NCI-H510A treated with DMSO at 0.1 percent for 48 hours (cell line): ENCODE results near the gene GNAI1.

Source experiments
- DNase-seq: peaks from one replicate; lab custom pipeline; 2025; lab: John Stamatoyannopoulos, UW

Gene GNAI1

DNA sequence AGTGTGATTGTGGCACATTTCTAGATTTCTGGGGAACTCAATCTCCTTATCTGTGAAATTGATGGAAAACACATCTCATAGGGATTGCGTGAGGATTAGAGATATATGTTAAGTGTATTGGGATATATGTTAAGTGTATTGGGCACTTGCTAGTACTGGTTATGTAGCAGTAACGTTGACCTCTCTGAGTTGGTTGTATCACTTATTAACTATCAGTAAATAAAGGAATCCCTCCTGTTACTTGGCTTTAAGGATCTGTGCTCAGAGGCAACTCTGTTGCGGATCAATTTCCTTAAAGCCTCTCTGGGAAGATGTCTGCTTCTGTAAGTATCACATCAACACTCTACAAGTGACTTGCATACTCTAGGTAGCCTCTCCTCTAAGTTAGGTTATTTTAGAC lies 25.2 kb downstream of the GNAI1 start:
- no peak for DNase-seq

DNA sequence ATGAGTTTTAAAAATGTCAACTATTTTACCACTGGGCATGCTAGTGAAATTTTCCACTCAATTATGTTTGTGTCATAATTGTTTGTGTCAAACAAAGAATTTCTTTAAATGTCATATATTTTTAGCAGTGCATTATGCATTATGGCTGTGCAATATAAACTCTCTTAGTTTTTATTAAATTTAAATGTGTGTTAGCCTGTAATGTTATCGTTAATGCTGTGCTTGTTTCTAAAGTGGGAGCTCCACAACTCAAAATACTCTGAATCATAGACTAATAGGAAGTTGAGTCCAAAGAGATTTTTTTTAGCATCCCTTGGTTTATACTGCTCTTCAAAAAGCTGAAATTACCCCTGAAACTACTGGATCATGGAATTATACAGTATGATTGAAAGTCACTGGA lies 26.8 kb downstream of the GNAI1 start:
- DNase-seq: no peak

DNA sequence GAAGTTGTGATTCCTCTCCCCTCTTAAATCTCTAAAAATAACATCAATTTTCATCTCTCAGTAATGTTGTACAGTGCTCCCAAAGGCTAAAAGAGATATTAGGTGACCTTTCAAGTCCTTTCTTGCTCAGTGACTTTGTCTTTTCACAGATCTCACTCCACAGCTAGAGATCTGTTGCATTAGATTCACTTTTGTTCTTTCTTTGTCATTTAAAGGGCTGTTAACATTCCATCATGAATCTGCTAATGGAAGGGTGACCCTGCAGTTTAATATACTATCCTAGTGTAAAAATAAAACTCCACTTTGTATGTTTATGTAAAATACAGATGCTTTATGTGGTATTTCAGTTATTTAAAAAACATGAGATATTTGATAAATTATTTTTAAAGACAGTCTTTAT lies 30.5 kb downstream of the GNAI1 start:
- DNase-seq: no peak

DNA sequence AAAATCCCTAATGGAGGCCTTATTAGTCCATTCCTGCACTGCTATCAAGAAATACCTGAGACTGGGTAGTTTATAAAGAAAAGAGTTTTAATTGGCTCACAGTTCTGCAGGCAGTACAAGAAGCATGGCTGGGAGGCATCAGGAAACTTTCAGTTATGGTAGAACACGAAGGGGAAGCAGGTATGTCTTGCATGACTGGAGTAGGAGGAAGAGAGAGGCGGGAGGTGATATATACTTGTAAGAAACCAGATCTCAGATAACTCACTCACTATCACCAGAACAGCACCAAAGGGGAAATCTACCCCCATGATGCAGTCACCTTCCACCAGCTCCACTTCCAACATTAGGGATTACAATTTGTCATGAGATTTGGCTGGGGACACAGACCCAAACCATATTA lies 35.8 kb downstream of the GNAI1 start:
- no peak for DNase-seq

DNA sequence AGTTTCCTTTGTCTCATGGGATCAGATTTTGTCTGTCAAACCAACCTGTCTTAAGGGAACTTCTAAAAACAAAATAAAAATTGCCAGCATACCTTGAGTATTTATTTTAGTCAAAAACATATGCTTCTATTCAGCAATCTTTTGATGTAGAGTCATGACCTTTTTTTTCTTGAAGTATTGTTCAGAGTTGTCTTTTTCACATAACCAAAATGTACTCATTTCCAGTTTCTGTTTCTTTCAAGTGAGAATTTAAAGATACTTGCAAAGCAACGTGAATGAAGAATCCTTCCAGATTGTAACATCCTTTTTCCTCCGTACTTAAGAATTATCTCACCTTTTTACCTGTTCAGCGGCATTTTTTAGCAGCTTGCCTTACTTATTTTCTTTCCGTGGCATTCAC lies 37.8 kb downstream of the GNAI1 start:
- no peak for DNase-seq

DNA sequence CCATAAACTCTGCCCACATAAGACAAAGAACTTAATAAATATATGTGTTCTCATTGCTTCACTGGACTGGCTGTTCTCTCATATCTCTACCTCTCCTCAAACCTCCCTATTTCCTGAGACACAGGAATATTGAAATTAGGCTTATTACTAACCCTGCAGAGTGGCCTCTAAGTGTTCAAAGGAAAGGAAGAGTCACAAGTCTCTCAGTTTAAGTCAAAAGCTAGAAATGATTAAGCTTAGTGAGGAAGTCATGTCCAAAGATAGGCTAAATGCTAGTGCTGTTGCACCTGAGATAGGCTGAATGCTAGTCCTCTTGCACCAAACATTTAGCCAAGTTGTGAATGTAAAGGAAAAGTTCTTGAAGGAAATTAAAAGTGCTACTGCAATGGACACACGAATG lies 41.1 kb downstream of the GNAI1 start:
- DNase-seq: no peak

DNA sequence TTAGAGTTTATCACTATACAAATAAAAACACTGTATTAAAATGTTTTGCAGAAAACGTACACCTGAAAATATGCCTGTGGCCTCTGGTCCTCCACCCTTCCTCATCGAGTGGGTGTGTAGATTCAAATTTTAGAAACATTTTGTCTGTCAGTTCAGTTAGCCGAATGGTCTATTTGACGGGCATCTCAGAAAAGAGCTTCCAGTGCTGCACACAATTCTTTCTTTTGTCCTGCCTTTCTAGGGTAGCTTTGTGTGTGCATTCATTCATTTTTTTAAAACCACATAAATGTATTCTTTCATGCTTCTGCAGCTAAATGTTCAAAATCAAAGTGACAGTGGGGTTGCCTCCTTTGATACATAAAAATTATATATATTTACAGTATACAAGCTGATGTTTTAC lies 46.8 kb downstream of the GNAI1 start:
- DNase-seq: no peak

DNA sequence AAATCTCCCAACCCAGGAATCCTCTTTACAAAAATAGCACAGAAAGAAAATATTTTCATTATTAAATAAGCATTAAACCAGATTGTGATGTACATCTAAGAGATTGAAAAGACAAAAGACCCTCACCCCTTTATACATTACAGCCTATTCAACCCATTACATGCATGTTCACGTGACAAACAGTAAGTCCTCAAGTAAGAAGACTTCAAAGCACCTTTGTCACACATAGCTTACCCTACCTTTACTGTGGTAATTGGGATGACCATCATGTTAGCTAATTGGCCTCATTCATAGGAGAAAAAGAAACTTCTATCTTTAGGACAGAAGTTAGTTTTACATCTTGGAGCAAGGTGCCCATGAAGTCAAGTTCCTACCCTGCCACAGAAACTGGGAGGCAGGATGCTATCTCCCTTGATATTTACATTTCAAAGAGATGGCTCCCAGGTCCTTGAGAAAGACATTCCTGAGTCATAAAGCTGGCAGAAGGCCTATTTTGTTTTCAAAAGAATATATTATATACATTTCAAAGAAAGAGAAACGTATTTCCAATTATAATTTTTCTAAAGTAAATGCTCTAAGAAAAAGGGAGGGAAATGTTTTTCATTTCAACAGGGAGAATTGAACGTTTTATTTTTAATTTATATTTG lies 48.1 kb downstream of the GNAI1 start:
- DNase-seq: no peak

DNA sequence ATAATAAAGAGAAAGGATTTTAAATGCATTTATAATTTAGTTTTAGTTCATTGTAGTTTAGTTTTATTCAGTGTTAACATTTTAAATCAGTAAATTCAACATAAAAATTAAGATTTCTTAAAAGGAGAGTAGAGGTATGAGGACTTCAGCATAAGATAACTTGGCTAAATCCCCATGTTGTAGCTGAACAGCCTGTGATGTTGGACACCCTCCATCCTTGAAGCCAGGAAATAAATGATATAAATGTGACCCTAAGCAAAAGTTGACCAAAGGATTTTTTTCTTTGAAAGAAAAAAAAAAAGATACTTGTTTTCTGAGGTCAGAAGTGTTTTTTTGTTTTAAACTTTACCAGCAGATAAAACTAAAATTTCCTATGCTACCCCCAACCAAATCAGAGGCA lies 48.7 kb downstream of the GNAI1 start:
- DNase-seq: no peak

DNA sequence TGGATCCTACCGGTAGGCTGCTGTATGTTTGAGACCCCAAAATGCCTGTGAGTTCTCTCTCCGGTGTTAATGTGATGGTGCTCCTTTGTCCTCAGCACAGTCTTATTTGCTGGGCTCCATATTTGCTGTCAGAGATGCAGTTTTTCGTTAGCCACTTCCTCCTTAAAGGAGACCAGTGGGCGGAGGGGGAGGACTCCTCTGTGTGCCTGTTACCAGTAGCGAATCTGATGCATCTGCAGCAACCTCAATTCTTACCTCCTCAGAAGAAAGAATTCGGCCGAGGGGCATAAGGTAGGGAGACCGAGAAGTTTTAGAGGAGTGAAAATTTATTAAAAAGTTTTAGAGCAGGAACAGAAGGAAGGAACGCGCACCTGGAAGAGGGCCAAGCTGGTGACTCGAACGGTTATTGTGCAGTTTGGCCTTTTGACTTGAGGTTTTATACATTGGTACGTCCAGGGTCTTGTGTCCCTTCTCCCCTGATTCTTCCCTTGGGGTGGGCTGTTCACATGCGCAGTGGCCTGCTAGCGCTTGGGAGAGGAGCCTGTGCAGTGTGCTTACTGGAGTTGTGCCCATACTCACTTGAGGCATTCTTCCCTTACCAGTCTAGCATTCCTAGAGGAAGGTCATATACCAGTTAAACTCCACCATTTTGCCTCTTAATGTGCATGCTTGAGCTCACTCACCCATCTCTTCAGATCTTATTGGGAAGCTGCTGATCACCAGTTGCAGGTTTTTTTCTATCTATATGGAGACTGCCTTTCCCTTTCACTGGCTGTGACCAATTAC lies 49.5 kb downstream of the GNAI1 start:
- no peak for DNase-seq

DNA sequence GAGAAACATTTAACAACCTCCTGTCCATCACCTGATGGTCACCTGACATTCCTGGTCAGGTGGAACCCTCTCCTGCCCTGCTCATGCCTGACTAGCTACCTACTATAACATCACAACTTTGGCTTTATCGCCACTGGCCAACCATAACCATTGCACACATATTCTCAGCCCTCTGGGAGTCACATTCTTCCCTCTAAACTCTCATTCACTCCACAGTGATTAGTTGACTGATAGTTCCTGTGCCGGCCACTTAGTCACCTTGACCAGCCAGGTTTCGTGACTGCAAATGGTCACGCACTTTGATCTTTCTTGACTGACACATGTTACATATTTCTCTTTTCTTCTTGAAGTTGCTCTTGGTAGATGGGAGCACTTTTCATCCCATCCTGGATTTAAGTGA lies 50.1 kb downstream of the GNAI1 start:
- DNase-seq: no peak

DNA sequence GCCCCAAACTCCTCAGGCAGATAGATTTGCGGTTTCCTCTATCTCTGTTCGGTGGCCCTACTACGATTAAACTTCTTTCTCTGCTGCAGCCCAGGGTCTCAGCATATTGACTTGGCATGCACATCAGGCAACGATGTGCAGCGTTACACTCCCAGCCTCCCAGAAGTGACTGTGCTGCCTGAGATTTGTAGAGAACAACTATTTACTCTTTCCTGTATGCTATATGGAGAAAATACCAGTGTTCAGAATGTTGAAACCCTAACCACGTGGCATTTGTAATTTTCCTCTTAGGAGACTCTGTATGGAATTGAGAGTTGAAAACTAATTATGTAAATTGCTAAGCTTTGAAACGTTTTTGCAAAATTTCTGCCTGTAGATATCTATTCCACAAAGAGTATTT lies 50.9 kb downstream of the GNAI1 start:
- no peak for DNase-seq

DNA sequence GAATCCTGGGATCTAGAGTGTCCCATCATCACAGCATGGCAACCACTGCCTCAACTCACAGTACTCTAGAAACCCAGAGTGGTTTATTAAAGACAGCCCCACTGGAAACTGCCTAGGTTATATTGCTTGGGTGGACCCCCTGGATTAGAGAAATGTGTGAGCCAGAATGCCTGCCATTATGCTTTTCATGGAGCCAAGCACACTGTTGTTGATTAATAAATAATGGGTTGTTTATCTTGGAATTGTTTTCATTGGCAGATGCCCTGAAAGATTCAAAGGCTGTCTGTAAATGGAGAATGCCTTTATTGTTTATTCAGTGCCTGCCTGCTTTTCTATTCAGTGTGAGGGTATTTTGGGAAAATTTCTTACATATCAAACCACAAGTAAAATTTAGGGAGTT lies 52.1 kb downstream of the GNAI1 start:
- DNase-seq: no peak

DNA sequence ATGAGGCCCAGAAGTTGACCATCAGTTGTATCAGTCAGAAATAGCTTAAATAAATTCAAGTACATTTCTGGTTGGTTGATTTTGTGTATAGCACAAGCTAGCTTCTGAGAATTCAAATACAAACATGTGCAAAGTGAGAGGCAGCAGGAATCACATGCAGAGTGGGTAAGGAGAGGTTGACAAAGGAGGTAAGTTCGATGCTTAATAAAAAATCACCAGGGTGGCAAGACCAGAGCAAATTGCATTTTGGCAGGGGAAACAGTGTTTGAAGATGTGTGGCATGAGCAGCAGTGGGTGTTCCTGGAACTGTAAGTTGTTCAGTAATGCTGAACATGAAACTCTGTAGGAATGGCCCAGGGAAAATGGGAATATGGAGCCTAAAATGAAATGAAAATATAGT lies 52.6 kb downstream of the GNAI1 start:
- no peak for DNase-seq

DNA sequence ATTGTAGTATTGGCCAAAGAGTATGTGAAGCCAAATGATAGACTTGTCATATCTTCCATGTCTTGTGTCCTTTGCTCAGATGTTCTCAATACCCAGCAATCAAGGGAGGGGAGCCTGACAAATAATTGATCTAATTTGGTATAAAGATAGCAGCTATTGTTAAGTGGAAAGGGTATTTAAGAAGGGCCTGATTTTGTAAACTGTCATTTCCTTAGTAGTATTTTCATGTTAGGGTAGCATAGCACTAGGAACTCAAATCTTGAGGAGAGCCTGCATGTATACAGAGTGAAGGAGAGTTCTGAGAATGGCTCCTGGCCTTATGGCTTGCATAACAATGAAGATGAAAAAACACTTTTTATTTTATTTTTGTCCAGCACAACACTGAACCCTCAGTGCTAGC lies 53.1 kb downstream of the GNAI1 start:
- no peak for DNase-seq

DNA sequence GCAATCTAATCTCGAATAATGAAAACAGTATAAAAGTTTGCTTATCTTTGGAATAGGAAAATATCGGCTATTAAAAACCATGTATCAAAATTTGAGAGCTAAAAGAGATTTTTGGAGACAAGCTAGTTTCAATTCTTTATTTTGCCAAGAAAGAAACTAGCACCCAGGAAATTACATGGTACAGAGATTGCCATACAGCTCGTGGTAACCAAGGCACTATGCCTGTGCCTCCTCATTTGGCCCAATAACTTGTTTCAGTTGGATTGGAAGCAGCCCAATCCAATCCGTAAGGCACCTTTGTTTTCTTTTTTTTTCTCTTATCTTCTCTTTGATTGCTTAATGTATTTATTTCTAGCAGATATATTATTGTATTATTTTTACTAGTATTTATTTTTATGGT lies 55.0 kb downstream of the GNAI1 start:
- no peak for DNase-seq

DNA sequence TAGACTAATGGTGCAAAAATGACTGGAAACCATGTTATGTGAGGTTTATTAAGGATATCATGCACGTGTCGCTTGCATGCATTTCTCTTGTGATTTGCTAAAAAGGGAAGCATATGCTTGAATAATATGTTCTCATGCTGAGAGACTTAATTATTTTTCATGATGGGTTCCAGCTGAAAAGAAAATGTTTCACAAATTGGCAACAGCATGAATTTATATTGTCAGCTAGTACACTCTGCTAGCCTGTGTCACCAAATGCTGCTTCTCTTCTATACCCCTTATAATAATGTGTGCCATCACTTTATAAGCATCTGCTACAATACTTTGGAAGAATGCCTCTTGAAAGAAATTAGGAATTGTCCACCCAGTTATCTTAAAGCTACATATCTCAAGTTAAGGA lies 63.0 kb downstream of the GNAI1 start:
- DNase-seq: no peak

DNA sequence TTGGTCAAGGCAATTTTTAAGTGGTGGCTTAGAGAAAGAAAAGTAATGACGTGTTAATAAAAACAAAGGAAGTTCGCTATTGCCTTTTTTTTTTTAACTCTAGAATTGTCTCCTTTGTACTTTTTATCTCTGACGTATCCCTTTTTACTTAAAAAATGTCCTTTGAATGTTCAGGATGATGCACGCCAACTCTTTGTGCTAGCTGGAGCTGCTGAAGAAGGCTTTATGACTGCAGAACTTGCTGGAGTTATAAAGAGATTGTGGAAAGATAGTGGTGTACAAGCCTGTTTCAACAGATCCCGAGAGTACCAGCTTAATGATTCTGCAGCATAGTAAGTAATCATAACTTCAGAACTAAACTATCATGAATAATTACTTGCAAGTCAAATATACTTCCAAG lies 64.4 kb downstream of the GNAI1 start:
- DNase-seq: no peak

DNA sequence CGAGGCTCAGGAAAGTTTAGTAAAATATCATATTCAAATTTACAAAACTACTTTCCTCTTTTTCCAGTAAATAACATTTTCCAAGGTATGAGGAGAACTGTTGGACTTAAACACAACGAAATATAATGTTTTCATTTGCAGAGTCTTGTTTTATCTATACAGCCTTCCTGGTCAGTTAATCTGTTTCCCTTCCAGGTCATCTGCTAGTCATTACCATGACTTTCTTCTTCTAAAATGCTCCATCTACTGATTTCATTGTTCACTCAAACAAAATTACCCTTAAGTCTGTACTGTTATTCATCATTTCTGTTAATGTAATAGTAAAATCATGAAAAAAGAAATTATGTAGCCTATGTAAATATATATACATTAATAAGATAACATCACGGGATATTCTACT lies 69.8 kb downstream of the GNAI1 start:
- no peak for DNase-seq

DNA sequence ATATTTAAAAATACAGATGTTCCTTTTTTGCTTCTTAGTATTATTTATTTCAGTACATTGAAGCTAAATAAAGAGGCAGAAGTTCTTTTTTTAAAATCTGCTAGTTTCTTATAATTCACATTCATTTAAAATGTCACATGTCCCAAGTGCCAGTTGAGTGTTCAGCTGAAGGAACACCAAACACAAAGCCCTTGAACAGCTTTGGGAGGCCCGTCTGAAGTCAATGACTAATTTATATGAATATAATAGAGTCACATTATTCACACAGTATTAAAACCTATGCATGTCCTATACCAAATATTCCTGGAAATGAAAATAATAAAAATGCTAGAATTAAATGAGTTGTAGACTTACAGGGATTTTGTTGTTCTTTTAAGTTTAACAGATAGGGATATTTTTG lies 70.3 kb downstream of the GNAI1 start:
- no peak for DNase-seq

DNA sequence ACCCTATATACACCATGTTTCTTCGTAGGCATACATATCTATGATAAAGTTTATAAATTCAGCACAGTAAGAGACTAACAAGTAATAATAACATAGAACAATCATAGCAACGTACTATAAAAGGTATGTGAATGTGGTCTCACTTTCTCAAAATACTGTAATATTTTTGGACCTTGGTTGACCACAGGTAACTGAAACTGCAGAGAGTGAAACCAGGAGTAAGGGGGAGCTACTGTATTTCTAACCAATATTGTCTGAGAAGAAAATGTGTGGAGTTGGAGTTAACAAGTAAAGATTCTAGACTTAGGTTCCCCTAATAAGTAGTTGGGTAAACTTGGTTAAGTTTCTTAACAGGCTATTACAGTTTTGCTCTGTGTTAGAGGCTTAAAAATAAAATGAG lies 72.1 kb downstream of the GNAI1 start:
- DNase-seq: no peak

DNA sequence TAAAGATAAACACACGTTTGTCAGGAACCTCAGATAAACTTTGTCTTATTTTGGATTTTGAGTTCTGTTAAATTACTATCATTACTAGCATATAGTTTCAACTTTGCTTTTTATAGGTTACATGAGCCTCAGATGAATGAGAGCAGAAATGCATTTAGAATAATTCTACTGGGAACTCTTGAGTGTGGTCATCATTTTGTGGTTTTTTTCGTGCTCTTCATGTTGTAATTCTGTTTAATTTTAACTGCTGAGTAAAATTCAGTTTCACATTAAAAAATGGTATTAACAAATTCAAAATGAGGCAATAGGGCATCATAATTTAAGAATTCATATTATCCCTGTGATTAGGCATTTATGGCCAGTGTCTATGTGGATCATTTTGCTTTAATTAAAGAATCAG lies 72.9 kb downstream of the GNAI1 start:
- DNase-seq: no peak

DNA sequence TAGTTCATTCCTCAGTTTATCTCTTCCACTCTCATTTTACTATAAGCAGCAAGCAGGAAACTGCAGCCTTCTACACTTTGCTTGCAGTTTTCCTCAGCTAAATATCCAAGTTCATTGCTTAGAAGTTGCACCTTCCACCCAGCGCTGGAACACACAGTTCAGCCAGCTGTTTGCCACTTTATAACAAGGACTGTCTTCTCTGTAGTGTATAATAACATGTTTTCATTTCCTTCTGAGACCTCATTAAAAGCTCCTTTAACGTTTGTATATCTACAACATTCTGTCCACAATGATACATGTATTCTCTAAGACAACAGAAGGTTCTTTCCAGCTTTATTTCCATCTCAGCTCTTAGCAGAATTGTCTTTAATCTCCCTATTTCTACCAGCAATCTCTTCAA lies 74.1 kb downstream of the GNAI1 start:
- no peak for DNase-seq

DNA sequence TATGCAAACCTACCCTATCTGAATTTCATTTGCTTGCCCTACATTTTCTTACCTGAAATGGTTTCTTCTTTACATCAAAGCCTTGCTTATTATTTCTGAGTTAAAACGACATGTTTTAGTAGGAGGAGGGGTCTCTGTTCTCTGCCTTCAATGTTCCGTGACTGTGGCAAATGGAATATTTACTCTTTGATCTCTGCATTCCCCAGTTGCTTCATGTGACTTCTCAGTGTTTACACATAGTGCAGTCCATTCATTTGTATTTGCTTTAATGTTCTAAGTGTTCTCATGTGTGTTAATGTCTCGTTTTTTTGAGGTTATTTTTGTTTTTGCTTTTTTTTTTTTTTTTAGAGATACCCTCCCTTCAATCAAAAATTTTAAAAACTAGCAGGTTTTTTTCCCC lies 75.8 kb downstream of the GNAI1 start:
- DNase-seq: peak; percentile 44
